ENCODE results near the gene NKPD1. TPM values are rescaled to one million over a fixed set of nuclear protein-coding genes. Genes with fewer than 3 reads are reported as not detected.

NKPD1 gene
- polyA plus RNA-seq, 2 of the 4 experiments (the other 2 are of a cell fraction): 0.12 to 0.15 TPM

DNA sequence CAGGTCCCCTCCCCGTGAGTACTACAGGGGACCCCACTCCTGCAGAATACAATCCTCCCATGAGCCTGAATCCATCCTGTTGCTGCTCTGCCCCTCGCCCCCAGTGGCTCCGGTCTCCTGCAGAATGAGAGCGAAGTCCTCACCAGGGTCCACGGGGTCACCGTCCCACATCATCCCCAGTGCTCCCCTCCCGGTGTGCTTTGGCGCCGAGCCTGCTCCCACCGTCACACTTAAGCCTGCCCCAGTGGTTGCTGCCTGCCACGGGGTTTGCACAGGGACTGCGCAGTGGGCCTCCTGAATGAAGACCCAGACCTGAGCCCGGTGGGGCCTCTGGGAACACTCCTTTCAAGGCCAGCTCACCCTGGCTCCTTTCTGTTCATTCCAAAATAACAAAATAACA is 30.5 kb downstream of the NKPD1 start:
- ChIA-PET POLR2A (no interaction called here), CTCF (interaction anchor here (1.1 to 2.8 kb wide), 7 partner anchors 13 to 91 kb away, joined by 3 to 16 read pairs (median 7); partner anchors contain the start of gene GEMIN7)
- peak overlapping the region in 1 of 2 experiments; percentile 13; a peak in 2 of 6 replicates for H3K27ac ChIP-seq
- H3K4me1 ChIP-seq: peaks cover 10% of the 10 kb centered on the region
- peak overlapping the region; percentile 35; the same call in 2 of the 3 replicates for H3K4me2 ChIP-seq
- H3K4me3 ChIP-seq: no peak overlapping the region
- no peak for FAIRE-seq
- 92% methylated on average over 13 of the region's 13 CpGs for WGBS (ENCODE audit: missing lambda C conversion rate)
- no peaks in the 10 kb centered on the region for H3K9me3 ChIP-seq
- no peak for DNase-seq (ENCODE audit: low read depth in 1 of 2, low spot score in 1 of 2)
- no peak for ATAC-seq
- TF ChIP-seq HEYL (CRISPR knock-in tag; IDR thresholded peaks at IDR 0.05): no peak
- TF ChIP-seq FOSL2 (IDR thresholded peaks at IDR 0.05): no peak
- no peak for TF ChIP-seq FOSL2 (CRISPR knock-in tag; IDR thresholded peaks at IDR 0.05)
- TF ChIP-seq CHD4 (IDR thresholded peaks at IDR 0.05; ENCODE audit: borderline replicate concordance): no peak
- no peak for TF ChIP-seq FOXS1 (CRISPR knock-in tag; IDR thresholded peaks at IDR 0.05)
- TF ChIP-seq RAD21 (conservative IDR thresholded peaks at IDR 0.05 in 1 of 2, IDR thresholded peaks at IDR 0.05 in 1 of 2): no peak
- TF ChIP-seq MYC (IDR thresholded peaks at IDR 0.05; ENCODE audit: borderline replicate concordance, low read length): no peak
- no peak for TF ChIP-seq MAFK (IDR thresholded peaks at IDR 0.05; ENCODE audit: partially characterized antibody)
- no peak for TF ChIP-seq NFE2L2 (conservative IDR thresholded peaks at IDR 0.05; ENCODE audit: low read length)
- no peak for TF ChIP-seq RARB (CRISPR knock-in tag; IDR thresholded peaks at IDR 0.05)
- TF ChIP-seq EHMT2 (IDR thresholded peaks at IDR 0.05; ENCODE audit: low read depth): no peak
- no peak for TF ChIP-seq CEBPB (IDR thresholded peaks at IDR 0.05)
- TF ChIP-seq EP300 (IDR thresholded peaks at IDR 0.05): no peak
- TF ChIP-seq POLR2A (IDR thresholded peaks at IDR 0.05; ENCODE audit: low read length): no peak

DNA sequence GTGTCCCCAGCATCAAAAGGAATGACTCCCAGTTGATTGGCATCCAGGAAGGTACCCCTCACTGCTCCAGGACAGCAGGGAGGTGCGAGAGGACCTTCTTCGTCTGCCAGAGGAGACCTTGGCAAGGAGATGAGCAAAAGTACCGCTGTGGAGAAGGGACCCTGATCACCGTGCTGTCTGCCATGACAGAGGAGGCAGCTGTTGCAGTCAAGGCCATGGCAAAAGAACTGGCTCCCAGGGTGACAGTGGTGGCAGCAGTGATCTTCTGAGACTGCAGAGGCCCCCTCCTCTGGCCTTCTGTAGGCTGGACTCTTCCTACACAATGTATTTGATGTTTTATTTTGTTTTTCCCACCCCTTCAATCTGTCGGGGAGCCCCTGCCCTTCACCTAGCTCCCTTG is 32.0 kb downstream of the NKPD1 start:
- 92% methylated on average over 5 of the region's 5 CpGs for WGBS (ENCODE audit: missing lambda C conversion rate)
- ChIA-PET POLR2A (no interaction called here), CTCF (interaction anchor here (1.2 to 6.1 kb wide), 3 partner anchors 29 to 210 kb away, joined by 3 to 46 read pairs (median 12); no protein-coding TSS in a partner anchor)
- Histone ChIP-seq H3K4me3 (no peak overlapping the region), H3K4me2 (no peak overlapping the region), H3K4me1 (peaks cover 10% of the 10 kb centered on the region), H3K9me3 (no peaks in the 10 kb centered on the region), H3K27ac (no peak overlapping the region)
- ATAC-seq (no peak), FAIRE-seq (no peak), DNase-seq (ENCODE audit: low read depth in 1 of 2, low spot score in 1 of 2) (no peak)
- TF ChIP-seq SREBF2 (IDR thresholded peaks at IDR 0.05): no peak
- TF ChIP-seq TFCP2L1 (CRISPR knock-in tag; IDR thresholded peaks at IDR 0.05): no peak

GRCh38 chr19:45128146-45128545 is 32.6 kb downstream of the NKPD1 start:
- POLR2A ChIA-PET: no interaction called here
- no peak for TF ChIP-seq HOXA7 (CRISPR knock-in tag; IDR thresholded peaks at IDR 0.05)
- no peak for TF ChIP-seq HES2 (IDR thresholded peaks at IDR 0.05)
- no peak for TF ChIP-seq RFX5 (IDR thresholded peaks at IDR 0.05)
- WGBS (ENCODE audit: missing lambda C conversion rate): 79% methylated on average over 5 of the region's 5 CpGs
- DNase-seq (ENCODE audit: low read depth in 1 of 2, low spot score in 1 of 2) (no peak), FAIRE-seq (no peak), ATAC-seq (no peak)
- Histone ChIP-seq H3K4me3 (no peak overlapping the region), H3K4me2 (no peak overlapping the region), H3K4me1 (peaks cover 10% of the 10 kb centered on the region), H3K9me3 (no peaks in the 10 kb centered on the region), H3K27ac (no peak overlapping the region)
- CTCF ChIA-PET: interaction anchor here (0.8 to 6.1 kb wide), 4 partner anchors 22 to 210 kb away, joined by 3 to 46 read pairs (median 6); no protein-coding TSS in a partner anchor

DNA sequence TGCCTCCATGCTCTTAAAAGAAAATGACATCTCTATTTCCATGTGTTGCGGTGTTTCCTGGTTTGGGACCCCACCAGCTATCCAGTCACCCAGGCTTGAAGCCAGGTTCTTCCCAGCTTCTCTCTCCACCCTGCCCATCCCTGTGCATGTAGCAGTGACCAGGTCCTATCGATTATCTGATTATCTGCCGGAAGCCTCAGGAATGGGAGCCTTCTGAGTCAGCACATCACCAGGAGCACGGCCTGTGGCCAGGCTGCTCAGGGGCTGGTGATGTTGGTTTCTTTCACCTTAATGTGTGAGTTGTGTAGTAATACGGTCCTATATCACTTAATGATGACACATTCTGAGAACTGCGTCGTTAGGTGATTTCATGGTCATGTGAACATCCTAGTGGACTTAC is 34.1 kb downstream of the NKPD1 start:
- ATAC-seq: no peak
- H3K27ac ChIP-seq: no peak overlapping the region
- no peak for FAIRE-seq
- DNase-seq (ENCODE audit: low read depth in 1 of 2, low spot score in 1 of 2): no peak
- H3K4me1 ChIP-seq: peaks cover 10% of the 10 kb centered on the region
- no peak overlapping the region for H3K4me2 ChIP-seq
- WGBS (ENCODE audit: missing lambda C conversion rate): 93% methylated on average over 7 of the region's 7 CpGs
- CTCF ChIA-PET: interaction anchor here (0.6 to 6.1 kb wide), 18 partner anchors 9 to 275 kb away, joined by 3 to 51 read pairs (median 5); partner anchors contain the start of gene NKPD1
- TF ChIP-seq HOXA7 (CRISPR knock-in tag; IDR thresholded peaks at IDR 0.05) (no peak), ZFP36 (IDR thresholded peaks at IDR 0.05; ENCODE audit: borderline replicate concordance, partially characterized antibody) (no peak), FOSB (CRISPR knock-in tag; IDR thresholded peaks at IDR 0.05) (no peak), ELK1 (IDR thresholded peaks at IDR 0.05; ENCODE audit: low read depth, low read length) (no peak), TFCP2L1 (CRISPR knock-in tag; IDR thresholded peaks at IDR 0.05) (no peak), FOSL2 (IDR thresholded peaks at IDR 0.05) (no peak), FOSL2 (CRISPR knock-in tag; IDR thresholded peaks at IDR 0.05) (no peak), RCOR1 (IDR thresholded peaks at IDR 0.05; ENCODE audit: low read depth, low read length) (no peak), EHF (CRISPR knock-in tag; IDR thresholded peaks at IDR 0.05) (no peak)
- TF ChIP-seq, protein P1, sequence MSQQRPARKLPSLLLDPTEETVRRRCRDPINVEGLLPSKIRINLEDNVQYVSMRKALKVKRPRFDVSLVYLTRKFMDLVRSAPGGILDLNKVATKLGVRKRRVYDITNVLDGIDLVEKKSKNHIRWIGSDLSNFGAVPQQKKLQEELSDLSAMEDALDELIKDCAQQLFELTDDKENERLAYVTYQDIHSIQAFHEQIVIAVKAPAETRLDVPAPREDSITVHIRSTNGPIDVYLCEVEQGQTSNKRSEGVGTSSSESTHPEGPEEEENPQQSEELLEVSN (IDR thresholded peaks at IDR 0.05; ENCODE audit: borderline replicate concordance, low read depth): no peak
- H3K4me3 ChIP-seq: no peak overlapping the region
- H3K9me3 ChIP-seq: no peaks in the 10 kb centered on the region
- POLR2A ChIA-PET: no interaction called here
